Left renal cortex interstitium (tissue), 4 donors: ENCODE results near the gene GADL1. TPM values are rescaled to one million over a fixed set of nuclear protein-coding genes. Genes with fewer than 3 reads are reported as not detected.

Source experiments
- DNase-seq, 4 donors: peaks; one replicate each; pipeline ENCODE4 v3.0.0-alpha.2; 2013; ENCODE audit warnings: low read depth in 4 of 4, low spot score in 2 of 4, missing footprints in 1 of 4
- polyA plus RNA-seq, 4 donors: library from polyadenylated mRNA; unstranded; fragments of 120-200 nt; gene quantifications; one replicate each; pipeline ENCODE4 v1.2.1, GENCODE V29; 2013; ENCODE audit not compliant: insufficient read length in 4 of 4

Gene GADL1
- polyA plus RNA-seq, 4 donors, result 2.2 to 5.3 (median 3.2) TPM

DNA sequence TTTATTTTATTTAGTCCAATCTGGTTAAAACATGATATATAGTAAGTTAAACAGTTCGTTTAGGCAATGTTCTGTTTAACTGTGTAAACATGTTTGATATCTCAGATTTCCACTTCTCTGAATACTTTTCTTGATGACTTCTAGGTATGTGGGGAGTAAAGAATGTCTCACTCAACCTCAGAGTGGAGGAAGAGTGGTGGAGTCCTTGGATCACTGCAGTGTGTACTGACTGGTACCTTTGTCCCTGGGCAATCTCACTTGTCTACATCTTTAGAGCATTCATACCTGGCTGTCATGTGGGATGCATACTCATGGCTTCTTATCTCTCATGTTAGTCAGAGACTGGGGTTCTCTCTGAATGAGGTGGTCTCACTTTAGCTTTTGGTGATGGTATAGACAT, 15.6 kb downstream of the GADL1 start:
- no peak for DNase-seq

DNA sequence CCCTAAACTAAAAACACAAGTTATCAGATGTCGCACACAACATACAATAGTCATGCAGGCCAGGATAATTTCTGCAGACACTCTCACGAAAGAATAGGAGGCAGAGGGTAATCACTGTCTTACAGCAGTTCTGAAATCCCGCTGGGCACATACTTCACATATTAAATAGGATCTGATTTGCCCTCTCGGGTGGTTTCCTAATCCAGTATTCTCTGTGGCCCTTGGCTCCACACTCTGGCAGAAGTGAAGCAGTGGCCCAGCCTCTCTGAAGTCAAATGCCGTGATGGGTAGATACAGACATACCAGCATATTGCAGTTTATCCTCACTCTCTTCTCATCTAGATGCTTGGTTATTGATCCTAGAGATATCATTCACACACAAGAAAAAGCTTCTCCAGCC, 19.0 kb downstream of the GADL1 start:
- DNase-seq, result no peak

DNA sequence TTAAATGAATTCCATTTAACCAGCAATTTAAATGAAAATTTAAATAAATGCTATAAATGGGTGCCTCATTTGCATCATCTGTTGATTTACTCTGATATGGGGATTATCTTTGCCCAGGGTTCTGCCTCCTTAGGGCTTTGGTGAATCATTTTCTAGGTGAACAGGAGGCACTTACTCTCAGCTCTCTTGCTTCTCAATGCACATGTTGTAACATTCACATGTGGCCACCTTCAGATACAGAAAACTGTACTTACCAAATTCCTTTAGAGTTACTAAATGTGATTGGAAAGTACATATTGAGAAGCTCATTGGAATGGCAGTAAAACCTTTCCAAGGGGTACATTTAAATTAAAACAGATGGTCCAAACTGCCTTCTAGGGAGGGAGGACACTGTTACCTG, 20.8 kb downstream of the GADL1 start:
- DNase-seq, result no peak

DNA sequence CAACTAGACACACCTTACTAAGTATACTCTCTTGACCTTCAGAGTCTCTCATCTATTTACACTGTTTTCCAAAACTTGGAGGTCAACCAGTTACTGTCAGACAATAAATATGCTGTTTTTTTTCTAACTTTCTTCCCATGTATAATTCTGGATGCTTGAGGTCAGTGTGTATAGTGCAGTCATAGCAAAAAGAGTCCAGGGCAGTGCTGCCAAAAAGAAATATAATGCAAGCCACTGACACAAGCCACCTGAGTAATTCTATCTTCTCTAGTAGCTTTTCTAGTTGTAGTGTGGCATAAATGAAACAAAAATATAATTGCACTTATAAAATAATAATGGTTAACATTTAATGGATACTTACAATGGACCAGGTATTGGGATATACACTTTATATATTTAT, 21.6 kb downstream of the GADL1 start:
- DNase-seq, result no peak

DNA sequence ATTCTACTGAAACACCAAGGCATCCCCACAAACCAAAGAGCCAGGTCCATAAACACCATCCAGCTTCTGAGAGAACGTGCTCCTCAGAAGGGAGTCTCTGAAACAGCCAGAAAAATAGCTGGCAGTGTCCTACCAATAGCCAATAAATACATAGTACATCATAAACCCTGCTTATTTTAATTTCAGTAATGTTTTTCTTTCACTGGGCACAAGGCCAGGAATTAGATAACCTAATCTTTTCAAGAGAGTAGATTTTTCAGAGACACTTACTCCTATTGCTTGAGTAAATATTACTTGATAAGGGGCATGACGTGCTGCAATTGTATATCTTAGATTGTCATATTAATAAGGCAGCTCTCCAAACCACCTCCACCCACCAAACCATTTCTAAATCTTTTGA, 22.7 kb downstream of the GADL1 start:
- no peak for DNase-seq

DNA sequence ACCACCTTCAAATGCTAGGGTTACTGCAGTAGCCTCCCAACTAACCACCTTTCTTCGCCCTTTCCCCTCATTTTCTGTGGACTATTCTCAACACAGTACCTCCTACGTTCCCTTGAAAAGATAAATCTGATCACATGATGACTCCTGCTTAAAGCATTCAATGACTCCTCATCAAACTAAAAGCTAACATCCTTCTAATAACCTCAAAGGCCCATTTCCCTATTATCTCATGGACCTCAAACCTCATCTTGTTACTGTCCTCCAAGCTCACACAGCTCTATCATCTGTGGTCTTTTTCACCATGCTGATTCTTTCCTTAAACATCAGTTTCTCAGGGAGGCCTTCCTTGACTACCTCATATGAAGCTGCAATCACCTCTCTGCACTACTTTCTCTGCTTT, 29.6 kb downstream of the GADL1 start:
- no peak for DNase-seq

DNA sequence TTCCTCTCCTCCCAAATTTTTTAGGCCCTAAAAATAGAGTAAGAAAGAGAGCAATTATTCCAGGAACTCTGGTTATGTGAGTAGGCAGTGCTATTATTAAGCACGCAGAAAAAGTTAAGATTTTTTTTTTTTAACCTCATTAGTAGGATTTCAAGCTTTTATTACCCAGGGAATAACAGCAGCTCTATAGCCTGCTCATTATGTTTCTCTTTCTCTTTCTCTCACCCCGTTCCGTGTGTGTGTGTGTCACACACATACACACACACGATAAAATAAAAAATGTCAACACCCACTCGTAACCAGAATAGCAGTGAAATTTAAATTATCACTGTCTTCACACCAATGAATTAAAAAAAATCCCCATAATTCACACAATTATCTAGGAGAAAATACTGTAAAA, 30.3 kb downstream of the GADL1 start:
- DNase-seq, result no peak

DNA sequence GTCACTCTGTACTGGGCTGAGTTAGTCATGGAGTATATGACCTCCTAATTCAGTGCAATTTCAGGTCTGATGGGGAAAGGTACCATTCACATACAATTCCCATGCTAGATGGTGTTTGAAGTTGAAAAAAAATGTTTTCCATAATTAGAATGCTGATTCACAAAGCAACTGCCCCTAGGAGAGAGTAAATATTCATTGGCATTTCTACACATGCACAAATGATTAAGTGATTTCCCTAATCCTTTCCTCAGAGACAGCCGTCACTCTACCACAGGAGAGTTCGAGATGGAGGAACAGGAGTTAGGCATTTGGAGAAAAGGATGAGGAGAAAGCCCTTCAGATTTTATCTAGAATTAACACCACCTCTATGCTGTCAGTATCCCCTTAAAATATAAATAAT, 32.5 kb downstream of the GADL1 start:
- DNase-seq, result no peak

DNA sequence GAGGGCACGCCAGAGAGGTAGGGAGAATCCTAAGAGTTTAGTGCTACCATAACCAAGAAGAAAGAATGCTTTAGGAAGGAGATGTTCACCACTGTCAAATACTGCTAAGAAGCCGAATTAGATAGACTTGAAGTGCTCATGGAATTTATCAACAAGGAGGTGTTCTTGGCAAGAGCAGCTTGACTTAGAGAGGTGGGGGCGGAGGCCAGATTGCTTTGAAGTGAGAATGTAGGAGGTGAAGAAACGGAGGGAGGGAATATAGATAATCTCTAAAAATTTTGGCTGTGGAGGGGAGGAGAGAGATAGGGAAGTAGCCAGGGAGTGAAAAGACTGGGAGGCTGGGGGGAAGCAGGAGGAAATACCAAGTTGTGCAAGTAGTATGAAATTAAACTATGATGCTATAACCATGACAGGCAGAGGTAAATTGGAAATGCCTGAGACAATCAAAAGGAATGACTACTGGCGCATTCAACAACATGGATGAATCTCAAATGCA, 35.5 kb downstream of the GADL1 start:
- no peak for DNase-seq

DNA sequence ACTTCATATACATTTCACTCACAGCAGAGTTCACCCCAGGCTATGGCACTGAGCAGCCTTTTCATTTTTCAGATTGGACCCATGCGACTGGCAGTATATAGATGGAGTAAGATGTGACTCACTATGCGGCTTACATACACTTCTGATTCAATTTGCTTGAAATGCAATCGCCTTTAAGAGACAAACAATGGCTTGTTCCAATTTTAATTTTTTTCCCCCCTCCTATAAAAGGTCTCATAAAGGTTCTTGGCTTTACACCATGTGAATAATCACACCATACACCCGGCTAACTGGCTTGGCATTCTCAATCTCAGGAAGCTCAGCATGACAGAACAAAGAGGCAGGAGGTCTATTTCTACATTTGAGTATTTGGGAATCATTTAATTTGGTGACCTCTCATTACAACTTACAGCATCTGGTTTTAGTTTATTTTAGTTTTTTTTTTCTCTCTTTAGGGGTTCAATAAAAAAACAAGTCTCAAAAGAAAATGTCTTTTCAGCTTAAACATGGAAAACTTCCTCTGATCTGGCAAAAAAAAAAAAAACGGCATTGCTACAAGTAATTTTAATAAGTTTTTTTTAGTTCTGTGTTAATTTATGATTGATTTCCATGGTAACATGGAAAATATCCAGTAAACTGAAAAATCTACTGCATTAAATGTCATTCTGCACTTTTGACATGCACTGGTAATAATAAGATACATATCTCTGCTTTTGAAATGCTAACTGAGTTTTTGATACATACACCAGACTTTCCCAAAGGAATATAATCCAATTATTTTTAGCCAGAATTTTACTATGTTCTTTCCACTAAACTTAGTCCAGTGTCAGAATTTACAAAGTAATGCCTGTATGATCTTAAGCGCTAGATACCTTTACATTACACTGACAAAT, 38.8 kb downstream of the GADL1 start:
- no peak for DNase-seq

DNA sequence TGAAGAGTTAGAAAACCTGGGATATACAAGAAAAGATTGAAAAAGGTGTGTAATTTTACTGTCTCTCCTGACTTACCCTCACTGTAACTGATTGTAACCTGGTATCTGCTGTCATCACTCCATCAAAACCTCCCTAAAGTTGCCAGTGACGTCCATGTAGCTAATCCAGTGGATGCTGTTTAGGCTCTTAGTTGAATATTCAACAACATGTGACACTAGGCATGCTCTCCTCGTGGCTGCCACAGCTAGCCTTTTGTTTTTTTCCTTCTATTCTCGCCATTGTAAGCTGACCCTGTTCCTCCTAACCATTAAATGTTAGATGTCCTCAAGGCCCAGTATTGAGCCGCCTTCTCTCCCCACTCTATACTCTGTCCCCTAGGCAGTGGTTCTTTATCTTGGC, 41.6 kb downstream of the GADL1 start:
- no peak for DNase-seq

DNA sequence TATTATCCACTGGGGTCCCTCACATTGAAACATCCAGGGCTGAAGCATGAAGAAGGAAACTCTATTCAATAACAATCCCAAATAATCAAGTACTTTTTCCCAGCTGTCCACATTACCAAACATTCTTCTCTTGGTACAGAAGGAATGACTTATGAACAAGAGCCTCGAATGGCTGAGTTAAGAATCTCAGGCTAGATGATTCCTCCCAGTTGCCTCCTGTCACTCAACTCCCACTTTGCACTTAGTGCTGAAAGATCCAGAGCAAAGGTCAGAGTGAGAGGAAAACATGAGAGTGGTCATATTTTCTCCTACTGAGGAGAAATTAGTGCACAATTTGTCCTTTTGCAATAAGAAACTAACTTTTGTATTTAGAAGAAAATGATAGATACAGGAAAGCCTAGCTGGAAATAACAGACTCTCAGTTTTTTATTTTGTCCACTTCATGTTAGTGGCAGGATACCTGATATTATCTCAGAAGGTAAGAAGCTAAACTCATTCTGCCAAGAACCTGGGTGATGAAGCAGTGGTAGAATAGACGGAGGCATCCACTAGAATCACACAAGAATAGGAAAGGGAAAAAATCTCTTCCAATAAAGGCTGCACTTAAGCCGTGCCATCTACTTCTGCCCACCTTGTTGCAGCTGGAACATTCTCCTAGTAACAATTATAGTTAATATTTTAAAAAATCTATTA, 46.2 kb downstream of the GADL1 start:
- DNase-seq, result no peak

DNA sequence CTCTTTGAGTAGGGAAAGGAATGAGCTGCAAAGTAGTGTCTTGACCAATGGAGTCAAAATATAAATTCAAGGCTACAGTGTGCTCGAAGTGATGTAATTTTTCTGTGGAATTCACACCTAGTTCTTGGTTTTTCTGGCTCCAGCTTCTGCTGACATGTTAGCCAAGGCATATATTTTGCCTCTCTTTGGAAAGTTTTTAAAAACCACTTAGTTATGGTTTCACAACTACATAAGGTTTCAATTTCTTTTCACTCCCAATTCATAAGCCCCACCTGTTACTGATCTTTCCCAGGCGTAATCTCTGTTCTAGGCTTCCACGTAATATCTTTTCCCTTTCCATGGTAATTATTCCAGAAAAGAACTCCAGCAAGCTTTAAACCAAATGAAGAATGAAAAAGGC, 46.9 kb downstream of the GADL1 start:
- no peak for DNase-seq

DNA sequence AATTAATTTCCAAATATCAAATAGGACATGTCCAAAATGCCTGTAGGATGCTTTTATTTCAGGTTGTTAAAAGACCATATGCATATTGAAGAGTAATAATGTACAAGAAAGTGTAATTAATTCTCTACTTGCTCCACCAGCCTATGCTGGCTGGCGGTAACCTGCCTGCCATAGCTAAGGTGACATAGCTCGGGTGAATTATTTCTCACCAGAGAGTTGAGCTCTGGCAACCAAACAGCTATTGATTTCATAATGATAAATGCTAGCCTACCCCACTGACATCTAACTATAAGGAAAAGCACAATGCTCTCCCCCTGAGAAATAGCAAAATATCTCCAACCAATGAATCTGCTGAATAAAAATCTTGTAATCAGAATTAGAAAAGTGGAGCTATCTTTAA, 48.9 kb downstream of the GADL1 start:
- DNase-seq, result no peak

DNA sequence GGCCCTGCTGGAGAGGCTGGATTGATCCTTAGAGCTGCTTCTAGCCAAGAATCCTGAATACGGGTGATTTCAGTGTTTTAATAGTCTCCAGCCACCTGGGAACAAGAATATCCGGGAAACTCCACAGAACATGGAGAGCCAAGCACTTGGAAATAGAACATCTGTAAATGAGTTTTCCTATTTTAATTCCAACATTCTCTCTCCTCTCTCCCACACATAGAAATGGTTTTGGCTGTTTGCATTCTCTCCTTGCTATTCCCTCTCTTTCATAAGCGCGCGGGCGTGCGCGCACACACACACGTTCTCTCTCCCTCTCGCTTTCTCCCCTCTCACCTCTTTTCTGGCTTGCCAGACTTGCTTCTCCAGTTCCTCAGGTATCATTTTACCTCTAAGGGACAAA, 50.6 kb downstream of the GADL1 start:
- no peak for DNase-seq

DNA sequence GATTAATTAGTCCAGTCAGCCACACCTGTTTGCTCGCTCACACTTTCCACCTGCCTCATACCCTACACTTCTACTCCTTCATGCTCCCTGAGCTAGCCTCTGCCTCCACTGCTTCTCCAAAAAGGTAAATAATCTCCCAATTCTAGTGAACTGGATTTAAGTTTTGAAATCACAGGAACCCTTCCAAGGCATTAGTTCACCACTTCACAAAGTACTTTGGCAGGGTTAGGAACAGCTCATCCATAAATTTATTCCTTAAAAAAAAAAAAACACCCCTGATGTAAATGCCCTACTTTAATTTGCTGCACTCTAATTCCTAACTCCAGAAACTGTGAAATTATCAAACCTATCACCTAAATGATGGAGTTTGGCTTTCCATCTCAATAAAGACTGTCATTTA, 58.3 kb downstream of the GADL1 start:
- DNase-seq, result no peak

DNA sequence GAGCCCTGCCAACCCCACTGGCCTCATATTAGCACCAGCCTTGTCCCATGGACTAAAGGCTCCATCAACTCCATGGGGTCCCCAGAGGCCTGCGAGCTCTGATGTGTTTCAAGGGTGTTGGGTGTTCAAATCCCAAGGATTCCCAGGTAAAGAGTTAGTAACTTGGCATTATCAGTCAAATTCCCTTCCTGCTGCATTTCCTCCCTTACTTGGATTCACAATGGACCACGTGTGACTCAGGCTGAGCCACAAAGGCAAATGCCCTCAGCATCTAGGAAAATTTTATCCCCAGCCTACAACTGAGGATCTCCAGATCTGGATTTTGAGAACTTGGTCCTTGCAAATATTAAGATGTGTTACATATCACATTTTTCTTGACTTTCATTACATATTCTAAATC, 58.8 kb downstream of the GADL1 start:
- no peak for DNase-seq

DNA sequence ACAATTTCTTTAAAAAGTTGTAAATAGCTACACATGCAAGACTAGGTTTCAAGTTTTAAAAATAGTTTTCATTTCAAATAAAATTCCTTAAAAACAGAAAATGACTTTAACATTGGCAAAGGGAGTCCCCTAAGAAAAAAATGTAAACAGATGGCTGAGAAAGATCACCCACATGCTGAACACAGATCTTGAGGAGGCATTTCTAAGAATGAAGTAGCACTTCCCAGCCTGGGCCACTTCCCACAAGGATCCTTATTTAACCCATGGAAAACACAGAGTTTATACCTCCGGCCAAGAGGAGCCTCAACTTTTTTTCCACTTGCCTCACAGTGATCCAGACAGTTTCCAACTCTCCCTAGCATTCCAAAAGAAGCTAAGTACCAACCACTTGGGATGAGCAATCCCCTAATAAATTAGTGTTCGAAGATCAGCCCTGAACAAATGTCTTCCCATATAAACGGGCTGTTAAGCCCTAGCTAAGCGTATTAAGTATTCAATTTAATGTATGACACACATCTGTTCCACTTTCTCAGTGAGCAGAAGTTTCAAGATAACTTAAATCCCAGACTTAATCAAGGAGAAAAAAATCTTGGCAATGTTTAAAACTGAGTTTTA, 61.4 kb downstream of the GADL1 start:
- no peak for DNase-seq

DNA sequence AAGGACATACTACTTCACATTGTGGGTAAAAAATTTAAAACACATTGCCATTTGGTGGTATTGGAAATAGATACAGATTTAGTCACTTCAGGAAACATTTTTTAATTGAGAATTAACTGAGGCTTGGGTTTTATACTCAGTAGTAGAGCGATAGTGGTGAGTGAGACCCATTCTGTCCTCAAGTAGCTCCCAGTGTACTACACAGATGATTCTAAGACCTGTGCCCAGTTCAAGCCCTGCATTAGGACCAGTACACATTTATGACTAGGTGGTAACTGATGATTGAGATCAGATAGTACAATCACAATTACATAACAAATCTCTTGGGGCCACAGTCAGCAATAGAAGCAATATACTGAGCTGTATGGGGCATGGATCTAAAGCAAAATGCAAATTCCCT, 67.4 kb downstream of the GADL1 start:
- no peak for DNase-seq

DNA sequence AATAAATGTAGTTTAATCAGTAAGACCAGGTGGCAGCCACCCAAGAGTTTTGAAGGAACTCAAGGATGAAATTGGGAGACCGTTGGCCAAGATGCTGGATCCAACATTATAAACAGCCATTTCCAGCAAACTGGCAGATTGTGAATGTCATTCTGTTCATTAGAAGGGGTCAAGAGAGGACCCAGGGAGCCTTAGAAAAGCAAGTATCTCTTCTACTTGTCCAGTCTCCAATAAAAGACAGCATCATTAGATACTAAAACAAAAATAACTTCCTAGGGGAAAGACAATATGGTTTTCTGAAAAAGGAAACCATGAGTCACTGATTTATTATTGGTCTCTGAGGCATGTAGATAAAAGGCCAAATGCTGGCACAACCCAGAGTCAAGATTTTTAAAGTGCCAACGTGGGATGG, 67.9 kb downstream of the GADL1 start:
- DNase-seq, result no peak

DNA sequence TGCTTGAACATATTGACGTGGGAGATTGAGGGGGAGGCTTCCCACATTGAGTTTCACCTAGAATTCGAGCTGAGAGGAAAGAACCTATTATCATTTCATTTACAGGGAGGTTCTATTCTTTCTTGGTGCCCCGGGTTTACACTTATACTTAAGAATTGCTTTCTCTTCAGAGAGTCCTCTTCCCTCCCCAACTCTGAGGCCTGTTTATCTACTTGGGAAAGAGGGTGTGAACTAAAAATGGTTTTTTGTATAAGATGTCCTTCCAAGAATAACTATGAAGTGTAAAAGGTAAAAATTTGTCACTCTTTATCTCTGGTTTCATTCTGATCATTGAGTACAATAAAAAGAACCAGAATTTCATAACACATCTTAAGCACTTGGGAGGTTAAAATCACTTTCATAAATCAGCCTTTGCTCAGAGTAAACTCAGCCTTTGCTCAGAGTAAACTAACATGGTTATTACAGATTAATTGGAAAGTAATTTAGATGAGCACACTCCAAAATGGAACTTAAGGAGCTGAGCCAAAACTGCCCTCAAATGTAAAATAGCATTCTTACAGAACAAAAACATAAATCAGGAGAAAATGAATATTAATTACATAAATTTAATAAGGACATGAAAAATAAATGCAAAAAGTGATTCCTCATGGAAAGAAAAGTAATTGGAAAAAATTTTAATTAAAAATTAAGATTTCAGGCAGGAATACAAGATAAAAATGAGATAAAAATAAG, 75.2 kb downstream of the GADL1 start:
- no peak for DNase-seq
